ENCODE data around the gene POP5. TPM values are rescaled to one million over a fixed set of nuclear protein-coding genes. Genes with fewer than 3 reads are reported as not detected.

POP5 gene
- total RNA-seq, 1 donor from 2014 or later, result 39.5 TPM

DNA sequence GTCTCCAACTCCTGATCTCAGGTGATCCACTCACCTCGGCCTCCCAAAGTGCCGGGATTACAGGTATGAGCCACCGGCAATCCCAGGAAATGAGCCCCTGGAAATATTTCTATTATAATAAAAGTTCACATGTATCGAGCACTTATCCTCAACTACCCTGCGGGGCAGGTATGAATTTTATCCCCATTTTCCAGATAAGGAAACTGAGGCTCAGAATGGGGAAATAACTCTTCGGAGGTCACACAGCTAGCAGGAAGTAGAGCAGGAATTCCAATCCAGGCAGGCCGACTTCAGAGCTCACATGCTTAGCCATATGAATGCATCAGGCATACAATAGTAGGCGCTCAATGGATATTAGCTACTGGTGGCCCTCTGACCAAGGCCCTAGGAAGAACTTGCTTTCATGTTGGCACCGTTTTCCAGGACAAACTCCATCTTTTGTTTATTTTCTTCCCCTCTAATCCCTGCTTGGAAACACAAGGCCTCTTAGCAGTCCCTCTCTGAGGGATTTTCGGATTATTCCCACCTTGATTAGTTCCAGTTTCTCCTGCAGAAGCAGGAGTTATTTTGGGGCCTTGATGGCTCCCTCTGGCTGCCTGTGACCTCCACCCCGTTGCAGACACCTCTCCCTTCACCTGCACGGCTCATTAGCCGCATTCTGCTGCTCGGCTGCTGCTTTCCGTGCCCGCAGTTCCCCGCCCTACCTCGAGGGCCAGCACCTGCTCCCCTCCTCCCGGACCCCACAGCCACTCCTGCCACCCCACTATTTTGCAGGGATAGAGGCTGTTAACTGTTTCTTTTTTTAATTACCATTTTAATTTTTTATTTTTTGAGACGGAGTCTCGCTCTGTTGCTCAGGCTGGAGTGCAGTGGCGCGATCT, 18.7 kb upstream of the POP5 start:
- TF ChIP-seq, protein P1, sequence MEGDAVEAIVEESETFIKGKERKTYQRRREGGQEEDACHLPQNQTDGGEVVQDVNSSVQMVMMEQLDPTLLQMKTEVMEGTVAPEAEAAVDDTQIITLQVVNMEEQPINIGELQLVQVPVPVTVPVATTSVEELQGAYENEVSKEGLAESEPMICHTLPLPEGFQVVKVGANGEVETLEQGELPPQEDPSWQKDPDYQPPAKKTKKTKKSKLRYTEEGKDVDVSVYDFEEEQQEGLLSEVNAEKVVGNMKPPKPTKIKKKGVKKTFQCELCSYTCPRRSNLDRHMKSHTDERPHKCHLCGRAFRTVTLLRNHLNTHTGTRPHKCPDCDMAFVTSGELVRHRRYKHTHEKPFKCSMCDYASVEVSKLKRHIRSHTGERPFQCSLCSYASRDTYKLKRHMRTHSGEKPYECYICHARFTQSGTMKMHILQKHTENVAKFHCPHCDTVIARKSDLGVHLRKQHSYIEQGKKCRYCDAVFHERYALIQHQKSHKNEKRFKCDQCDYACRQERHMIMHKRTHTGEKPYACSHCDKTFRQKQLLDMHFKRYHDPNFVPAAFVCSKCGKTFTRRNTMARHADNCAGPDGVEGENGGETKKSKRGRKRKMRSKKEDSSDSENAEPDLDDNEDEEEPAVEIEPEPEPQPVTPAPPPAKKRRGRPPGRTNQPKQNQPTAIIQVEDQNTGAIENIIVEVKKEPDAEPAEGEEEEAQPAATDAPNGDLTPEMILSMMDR (IDR thresholded peaks at IDR 0.05), result no peak
- H3K27ac ChIP-seq, result no peak overlapping the region
- intact Hi-C loops (cut with DNase I), result no loop called here

DNA sequence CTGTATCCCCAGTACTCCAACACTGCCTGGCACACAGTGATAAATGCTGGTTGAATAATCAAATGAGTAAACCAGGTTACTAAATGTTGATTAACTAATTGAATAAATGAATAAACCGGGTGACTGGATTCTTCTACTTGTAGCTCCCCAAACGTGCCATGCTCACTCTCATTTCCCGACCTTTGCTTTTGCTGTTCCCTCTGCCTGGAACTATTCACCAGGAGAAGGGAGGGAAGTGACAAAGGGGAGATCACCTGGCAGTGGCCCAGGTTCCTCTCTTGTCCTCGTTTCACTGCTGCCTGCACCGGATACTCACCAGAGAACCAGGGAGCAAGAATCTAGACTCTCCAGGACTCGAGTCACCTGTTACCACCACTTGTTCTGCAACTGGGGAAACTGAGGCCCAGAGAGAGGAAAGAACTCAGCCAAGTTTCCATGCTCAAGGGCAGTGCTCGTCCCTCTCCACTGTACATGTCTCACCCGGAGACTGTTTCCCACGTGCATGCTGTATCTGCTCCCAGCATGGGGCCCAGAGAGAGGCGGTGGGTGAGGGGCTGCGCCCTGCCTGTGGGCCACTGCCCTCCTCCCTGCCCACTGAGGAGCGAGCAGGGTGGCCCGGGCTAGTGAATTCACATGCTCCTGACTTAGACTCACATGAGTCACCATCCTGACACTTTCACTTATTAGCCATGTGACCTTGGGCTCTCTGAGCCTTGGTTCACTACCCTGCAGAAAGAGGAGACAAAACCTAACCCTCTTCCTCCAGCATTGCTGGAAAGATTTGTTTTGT, 17.7 kb upstream of the POP5 start:
- H3K36me3 ChIP-seq, result no peaks in the 10 kb centered on the region
- peaks cover 4% of the 10 kb centered on the region for H3K27me3 ChIP-seq (ENCODE audit: low read depth)
- ATAC-seq (peak; percentile 48 to 71), DNase-seq (peak; percentile 49)
- H3K4me1 ChIP-seq, result no peaks in the 10 kb centered on the region
- no peak overlapping the region for H3K27ac ChIP-seq
- no peak overlapping the region for H3K4me3 ChIP-seq
- TF ChIP-seq, protein P1 (IDR thresholded peaks at IDR 0.05), result no peak
- H3K9me3 ChIP-seq, result no peaks in the 10 kb centered on the region
- intact Hi-C loops (cut with DNase I), result no loop called here

More for the DNA sequence above, 18.7 kb upstream of the POP5 start:
- Histone ChIP-seq H3K4me1 (no peaks in the 10 kb centered on the region), H3K36me3 (no peaks in the 10 kb centered on the region), H3K4me3 (no peak overlapping the region), H3K27me3 (ENCODE audit: low read depth) (peaks cover 4% of the 10 kb centered on the region), H3K9me3 (no peaks in the 10 kb centered on the region)
- DNase-seq, result no peak
- ATAC-seq, result no peak

DNA sequence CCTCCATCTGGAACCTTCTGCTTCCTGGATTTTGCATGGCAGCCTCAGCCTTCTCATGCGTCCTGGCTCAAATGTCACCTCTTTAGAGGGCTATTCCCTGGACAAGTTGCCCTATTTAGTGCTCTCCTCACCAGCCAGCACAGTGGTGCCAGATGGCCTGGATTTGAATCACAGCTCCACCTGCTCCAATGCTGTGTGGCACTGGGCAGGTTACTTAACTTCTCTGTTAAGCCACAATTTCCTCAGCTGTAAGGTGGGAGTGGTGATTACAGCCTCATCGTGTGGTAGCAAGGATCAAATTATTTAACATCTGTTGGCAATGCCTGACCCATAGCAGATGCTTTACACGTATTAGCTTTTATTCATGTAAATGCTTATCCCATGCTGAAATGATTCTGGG, 16.7 kb upstream of the POP5 start:
- DNase-seq (no peak), ATAC-seq (no peak)
- intact Hi-C loops (cut with DNase I), result no loop called here
- TF ChIP-seq, protein P1 (IDR thresholded peaks at IDR 0.05), result no peak
- H3K9me3 ChIP-seq, result no peaks in the 10 kb centered on the region
- peaks cover 4% of the 10 kb centered on the region for H3K27me3 ChIP-seq (ENCODE audit: low read depth)
- H3K4me3 ChIP-seq, result no peak overlapping the region
- no peak overlapping the region for H3K27ac ChIP-seq
- no peaks in the 10 kb centered on the region for H3K4me1 ChIP-seq
- H3K36me3 ChIP-seq, result no peaks in the 10 kb centered on the region

DNA sequence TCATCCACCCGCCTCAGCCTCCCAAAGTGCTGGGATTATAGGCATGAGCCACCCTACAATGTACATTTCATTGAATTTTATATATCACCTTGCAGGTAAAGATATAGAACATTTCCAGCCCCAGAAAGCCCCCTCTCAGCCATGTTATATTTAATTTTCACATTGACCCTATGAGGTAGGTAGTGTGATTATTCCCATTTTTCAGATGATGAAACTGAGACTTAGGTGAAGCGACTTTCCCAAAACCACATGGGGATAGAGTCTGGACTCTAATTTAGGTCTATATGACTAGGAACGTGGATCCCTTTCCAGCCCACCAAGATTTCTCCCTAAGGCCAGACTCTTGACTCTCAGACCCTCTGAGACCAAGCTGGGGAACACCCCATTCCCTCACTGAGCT, 15.7 kb upstream of the POP5 start:
- no peak overlapping the region for H3K4me3 ChIP-seq
- TF ChIP-seq, protein P1 (IDR thresholded peaks at IDR 0.05), result no peak
- DNase-seq, result no peak
- no peaks in the 10 kb centered on the region for H3K9me3 ChIP-seq
- H3K4me1 ChIP-seq, result no peaks in the 10 kb centered on the region
- no peaks in the 10 kb centered on the region for H3K36me3 ChIP-seq
- H3K27ac ChIP-seq, result no peak overlapping the region
- no peak for ATAC-seq
- intact Hi-C loops (cut with DNase I), result no loop called here
- peaks cover 4% of the 10 kb centered on the region for H3K27me3 ChIP-seq (ENCODE audit: low read depth)

DNA sequence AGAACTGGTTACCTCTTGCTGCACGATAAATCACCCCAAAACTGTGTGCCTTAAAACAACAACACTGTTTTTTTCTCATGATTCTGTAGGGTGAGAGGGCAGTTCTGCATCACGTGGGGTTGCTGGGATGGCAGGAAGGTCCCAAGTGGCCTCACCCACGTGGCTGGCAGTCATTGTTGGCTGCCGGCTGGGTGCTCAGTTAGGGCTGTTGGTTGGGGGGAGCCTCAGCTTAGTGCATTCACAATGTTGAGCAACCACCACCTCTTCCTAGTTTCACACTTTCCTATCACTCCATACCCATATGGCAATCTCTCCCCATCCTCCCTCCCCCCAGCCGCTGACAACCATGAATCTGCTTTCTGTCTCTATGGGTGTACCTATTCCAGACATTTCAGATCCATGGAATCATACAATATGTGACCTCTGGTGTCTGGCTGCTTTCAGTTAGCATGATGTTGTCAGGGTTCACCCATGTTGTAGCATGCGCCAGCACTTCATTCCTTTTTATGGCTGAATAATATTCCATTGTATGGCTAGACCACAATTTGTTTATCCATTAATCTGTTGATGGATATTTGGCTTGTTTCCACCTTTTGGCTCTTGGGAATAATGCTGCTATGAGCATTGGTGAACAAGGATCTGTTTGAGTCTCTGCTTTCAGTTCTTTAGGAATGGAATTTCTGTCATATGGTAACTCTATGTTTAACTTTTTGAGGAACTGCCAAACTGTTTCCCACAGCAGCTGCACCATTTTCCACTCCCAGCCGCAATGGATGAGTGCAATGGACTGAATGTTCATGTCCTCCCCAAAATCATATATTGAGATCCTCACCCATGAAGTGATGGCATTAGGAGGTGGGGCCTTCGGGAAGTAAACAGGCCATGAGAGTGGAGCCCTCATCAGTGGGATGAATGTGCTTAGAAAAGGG, 11.2 kb upstream of the POP5 start:
- Histone ChIP-seq H3K27ac (no peak overlapping the region), H3K9me3 (no peaks in the 10 kb centered on the region), H3K27me3 (ENCODE audit: low read depth) (no peaks in the 10 kb centered on the region), H3K4me1 (no peaks in the 10 kb centered on the region), H3K4me3 (no peak overlapping the region), H3K36me3 (no peaks in the 10 kb centered on the region)
- ATAC-seq (no peak), DNase-seq (no peak)
- TF ChIP-seq, protein P1 (IDR thresholded peaks at IDR 0.05), result no peak
- intact Hi-C loops (cut with DNase I), result no loop called here
